ENCODE results near the gene CCDC184. TPM values are rescaled to one million over a fixed set of nuclear protein-coding genes. Genes with fewer than 3 reads are reported as not detected.

The CCDC184 gene
- total RNA-seq, 1 experiment from 2014 or later = 1.4 TPM

DNA sequence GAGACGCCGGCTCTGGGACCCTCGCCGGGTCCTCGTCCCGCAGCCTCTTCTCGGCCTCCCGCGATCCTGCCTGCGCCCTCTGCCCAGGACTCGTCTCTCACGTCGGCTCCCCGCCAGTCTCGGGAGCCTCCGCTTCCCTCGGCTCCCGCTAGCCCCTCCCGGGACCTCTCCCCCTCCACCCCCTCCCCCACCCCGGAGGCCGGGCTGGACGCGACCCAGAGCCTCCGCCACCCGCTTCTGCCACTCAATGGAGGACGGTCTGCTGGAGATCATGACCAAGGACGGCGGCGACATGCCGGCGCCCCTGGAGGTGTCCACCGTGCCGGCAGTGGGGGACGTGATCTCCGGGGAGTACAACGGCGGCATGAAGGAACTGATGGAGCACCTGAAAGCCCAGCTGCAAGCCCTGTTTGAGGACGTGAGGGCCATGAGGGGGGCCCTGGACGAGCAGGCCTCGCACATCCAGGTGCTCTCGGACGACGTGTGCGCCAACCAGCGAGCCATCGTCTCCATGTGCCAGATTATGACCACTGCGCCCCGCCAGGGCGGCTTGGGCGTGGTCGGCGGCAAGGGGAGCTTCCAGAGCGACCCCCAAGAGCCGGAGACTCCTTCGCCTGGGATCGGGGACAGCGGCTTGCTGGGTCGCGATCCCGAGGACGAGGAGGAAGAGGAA is 568 bp downstream of the CCDC184 start:
- CTCF ChIA-PET = interaction anchor here (1.3 to 3.2 kb wide), 10 partner anchors 9 to 434 kb away, joined by 3 to 25 read pairs (median 10); partner anchors contain the start of genes ASB8 and VDR
- H3K9me3 Mint-ChIP-seq = no peaks in the 10 kb centered on the region

More for the DNA sequence above, 568 bp downstream of the CCDC184 start:
- ATAC-seq (peak; percentile 2), DNase-seq (ENCODE audit: low spot score) (peak; percentile 29)
- H3K27me3 Mint-ChIP-seq (ENCODE audit: low read depth) = peaks cover 95% of the 10 kb centered on the region
- H3K36me3 Mint-ChIP-seq = no peaks in the 10 kb centered on the region
- H3K27ac Mint-ChIP-seq = no peak overlapping the region
- peak overlapping the region; percentile 81 for H3K4me3 Mint-ChIP-seq
- POLR2A ChIA-PET = interaction anchor here (1.1 to 1.6 kb wide), 3 partner anchors 27 to 370 kb away, joined by 3 to 7 read pairs (median 4); partner anchors contain the start of gene ASB8
- no peak for TF ChIP-seq TCF7 (CRISPR knock-in tag; IDR thresholded peaks at IDR 0.05; ENCODE audit: low read depth)
- TF ChIP-seq NFYB (CRISPR knock-in tag; conservative IDR thresholded peaks at IDR 0.05; ENCODE audit: low read depth) = no peak
- TF ChIP-seq SP1 (CRISPR knock-in tag; conservative IDR thresholded peaks at IDR 0.05) = no peak
- TF ChIP-seq, protein P1, sequence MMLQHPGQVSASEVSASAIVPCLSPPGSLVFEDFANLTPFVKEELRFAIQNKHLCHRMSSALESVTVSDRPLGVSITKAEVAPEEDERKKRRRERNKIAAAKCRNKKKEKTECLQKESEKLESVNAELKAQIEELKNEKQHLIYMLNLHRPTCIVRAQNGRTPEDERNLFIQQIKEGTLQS (CRISPR knock-in tag; conservative IDR thresholded peaks at IDR 0.05) = no peak
- no peak for TF ChIP-seq ZNF281 (CRISPR knock-in tag; IDR thresholded peaks at IDR 0.05)
- no peak for TF ChIP-seq ZNF416 (CRISPR knock-in tag; IDR thresholded peaks at IDR 0.05)
- TF ChIP-seq, protein P2, sequence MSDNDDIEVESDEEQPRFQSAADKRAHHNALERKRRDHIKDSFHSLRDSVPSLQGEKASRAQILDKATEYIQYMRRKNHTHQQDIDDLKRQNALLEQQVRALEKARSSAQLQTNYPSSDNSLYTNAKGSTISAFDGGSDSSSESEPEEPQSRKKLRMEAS (CRISPR knock-in tag; IDR thresholded peaks at IDR 0.05) = peak; percentile 45; the same call in 1 of the 2 replicates
- peak; percentile 63 for TF ChIP-seq PRDM15 (CRISPR knock-in tag; IDR thresholded peaks at IDR 0.05)
- no peak for TF ChIP-seq OVOL2 (CRISPR knock-in tag; IDR thresholded peaks at IDR 0.05; ENCODE audit: borderline replicate concordance)
- TF ChIP-seq FOXP4 (CRISPR knock-in tag; IDR thresholded peaks at IDR 0.05) = peak; percentile 46; the same call in 1 of the 2 replicates
- peaks cover 23% of the 10 kb centered on the region for H3K4me1 Mint-ChIP-seq

All from WTC11 (cell line).